H9 (cell line): ENCODE data around the gene XKRX. TPM values are rescaled to one million over a fixed set of nuclear protein-coding genes. Genes with fewer than 3 reads are reported as not detected.

Experiments
- DNase-seq: peaks from one replicate; pipeline ENCODE4 v3.0.0-alpha.2; 2017
- H2AFZ ChIP-seq: one replicate; pipeline ENCODE4 v1.6.1; 2013; ENCODE audit warnings: mild to moderate bottlenecking, low read length, control low read depth, moderate library complexity
- H2AK5ac ChIP-seq: 2 replicates; pipeline ENCODE4 v1.6.1; 2013; ENCODE audit warnings: low read length, control low read depth, mixed read lengths; ENCODE audit not compliant: insufficient read length
- H2BK120ac ChIP-seq: one replicate; pipeline ENCODE4 v1.6.1; 2013; ENCODE audit warnings: low read depth, mild to moderate bottlenecking, low read length, control low read depth, inconsistent platforms; ENCODE audit not compliant: poor library complexity, severe bottlenecking
- H2BK12ac ChIP-seq: 2 replicates; pipeline ENCODE4 v1.6.1; 2013; ENCODE audit warnings: low read length, control low read depth, mixed read lengths, low read depth; ENCODE audit not compliant: insufficient read length
- H2BK15ac ChIP-seq: 2 replicates; pipeline ENCODE4 v1.6.1; 2013; ENCODE audit warnings: low read depth, low read length, control low read depth
- H2BK20ac ChIP-seq: one replicate; pipeline ENCODE4 v1.6.1; 2013; ENCODE audit warnings: low read depth, mild to moderate bottlenecking, low read length, control low read depth, inconsistent platforms; ENCODE audit not compliant: poor library complexity, severe bottlenecking
- H2BK5ac ChIP-seq: 2 replicates; pipeline ENCODE4 v1.6.1; 2013; ENCODE audit warnings: low read length, control low read depth, mixed read lengths; ENCODE audit not compliant: insufficient read length
- H3K14ac ChIP-seq: 2 replicates; pipeline ENCODE4 v1.6.1; 2013; ENCODE audit warnings: low read length, control low read depth; ENCODE audit not compliant: insufficient read depth
- H3K18ac ChIP-seq: 2 replicates; pipeline ENCODE4 v1.6.1; 2013; ENCODE audit warnings: low read depth, mild to moderate bottlenecking, mixed read lengths, low read length, control low read depth; ENCODE audit not compliant: insufficient read length
- H3K23ac ChIP-seq: 2 replicates; pipeline ENCODE4 v1.6.1; 2013; ENCODE audit warnings: low read length, control low read depth, mixed read lengths, low read depth; ENCODE audit not compliant: insufficient read length
- H3K23me2 ChIP-seq: 2 replicates; pipeline ENCODE4 v1.6.1; 2013; ENCODE audit warnings: low read depth, mild to moderate bottlenecking, mixed read lengths, low read length, control low read depth; ENCODE audit not compliant: insufficient read length, poor library complexity, severe bottlenecking
- H3K27ac ChIP-seq: 2 replicates; pipeline ENCODE4 v1.5.1; 2013; ENCODE audit warnings: low read length, control low read depth, mixed read lengths, low read depth; ENCODE audit not compliant: insufficient read length
- H3K27me3 ChIP-seq: 2 replicates; pipeline ENCODE4 v1.6.1; 2013; ENCODE audit warnings: low read length, control low read depth, inconsistent platforms; ENCODE audit not compliant: insufficient read depth
- H3K4ac ChIP-seq: 2 replicates; pipeline ENCODE4 v1.6.1; 2013; ENCODE audit warnings: low read depth, mild to moderate bottlenecking, control low read depth, inconsistent platforms, low read length, moderate library complexity
- H3K4me1 ChIP-seq: 2 replicates; pipeline ENCODE4 v1.6.1; 2013; ENCODE audit warnings: low read length, control low read depth, inconsistent platforms; ENCODE audit not compliant: insufficient read depth
- H3K4me2 ChIP-seq: 2 replicates; pipeline ENCODE4 v1.6.1; 2013; ENCODE audit warnings: low read length, control low read depth, mixed read lengths; ENCODE audit not compliant: insufficient read length, insufficient read depth
- H3K56ac ChIP-seq: 2 replicates; pipeline ENCODE4 v1.6.1; 2013; ENCODE audit warnings: low read depth, mild to moderate bottlenecking, mixed read lengths, low read length, control low read depth; ENCODE audit not compliant: insufficient read length
- H3K79me1 ChIP-seq: 2 replicates; pipeline ENCODE4 v1.6.1; 2013; ENCODE audit warnings: low read depth, mild to moderate bottlenecking, moderate library complexity, low read length, control low read depth, inconsistent platforms; ENCODE audit not compliant: insufficient read depth, poor library complexity, severe bottlenecking
- H3K79me2 ChIP-seq: 2 replicates; pipeline ENCODE4 v1.6.1; 2013; ENCODE audit warnings: low read length, control low read depth, inconsistent platforms; ENCODE audit not compliant: insufficient read depth
- H3K9ac ChIP-seq: 2 replicates; pipeline ENCODE4 v1.6.1; 2013; ENCODE audit warnings: low read length, control low read depth, mixed read lengths; ENCODE audit not compliant: insufficient read length; ENCODE audit errors: extremely low read depth
- H3K9me3 ChIP-seq: one replicate; pipeline ENCODE4 v1.6.1; 2013; ENCODE audit warnings: low read depth, low read length, inconsistent platforms; ENCODE audit not compliant: control insufficient read depth
- H3T11ph ChIP-seq: one replicate; pipeline ENCODE4 v1.6.1; 2013; ENCODE audit warnings: mild to moderate bottlenecking, low read length, control low read depth, inconsistent platforms
- H4K20me1 ChIP-seq: one replicate; pipeline ENCODE4 v1.6.1; 2013; ENCODE audit not compliant: control insufficient read depth, insufficient read length, insufficient read depth
- H4K5ac ChIP-seq: 2 replicates; pipeline ENCODE4 v1.6.1; 2013; ENCODE audit warnings: low read depth, mild to moderate bottlenecking, mixed read lengths, low read length, control low read depth; ENCODE audit not compliant: insufficient read length
- H4K8ac ChIP-seq: replicated peaks from 2 replicates; pipeline ENCODE4 v1.6.1; 2013; ENCODE audit warnings: low read length, control low read depth, mixed read lengths, low read depth; ENCODE audit not compliant: insufficient read length
- H4K91ac ChIP-seq: 2 replicates; pipeline ENCODE4 v1.6.1; 2013; ENCODE audit warnings: low read depth, mild to moderate bottlenecking, moderate library complexity, mixed read lengths, low read length, control low read depth; ENCODE audit not compliant: insufficient read length
- H3K27ac Mint-ChIP-seq, 3 experiments: 2 replicates in 2 of 3; 3 replicates in 1 of 3; pipeline ENCODE4 v1.8.0; 2020 to 2021; ENCODE audit warnings: mixed read lengths in 3 of 3, mild to moderate bottlenecking in 1 of 3, moderate library complexity in 1 of 3
- H3K27me3 Mint-ChIP-seq: 2 replicates; pipeline ENCODE4 v1.8.0; 2021; ENCODE audit warnings: low read depth, mild to moderate bottlenecking, moderate library complexity, mixed read lengths
- H3K36me3 Mint-ChIP-seq, 3 experiments: 2 replicates in 2 of 3; 3 replicates in 1 of 3; pipeline ENCODE4 v1.8.0; 2020 to 2021; ENCODE audit warnings: low read depth in 3 of 3, mixed read lengths in 3 of 3; ENCODE audit not compliant: insufficient read depth in 1 of 3
- H3K4me1 Mint-ChIP-seq, 2 experiments: 2 replicates each; pipeline ENCODE4 v1.8.0; 2020; ENCODE audit warnings: mixed read lengths in 2 of 2
- H3K4me3 Mint-ChIP-seq, 2 experiments: 2 replicates in 1 of 2; 3 replicates in 1 of 2; pipeline ENCODE4 v1.8.0; 2020 to 2021; ENCODE audit warnings: mild to moderate bottlenecking in 2 of 2, mixed read lengths in 2 of 2, moderate library complexity in 1 of 2
- H3K9me3 Mint-ChIP-seq, 2 experiments: 2 replicates in 1 of 2; 3 replicates in 1 of 2; pipeline ENCODE4 v1.8.0; 2020; ENCODE audit warnings: mild to moderate bottlenecking in 2 of 2, mixed read lengths in 2 of 2, moderate library complexity in 1 of 2
- total RNA-seq: library from RNA; stranded (reverse); gene quantifications from 2 replicates; pipeline ENCODE4 v1.2.1, GENCODE V29; 2021
- TF ChIP-seq, protein P1 (sequence below): fragments of 200-600 bp; sonication (generic); conservative IDR thresholded peaks from 3 replicates; pipeline ENCODE4 v1.8.0; 2021; ENCODE audit warnings: antibody characterized with exemption, mild to moderate bottlenecking

Gene XKRX
- total RNA-seq, 1 experiment from 2014 or later = 0.44 TPM

- Mint-ChIP-seq H3K4me1 (no peaks in the 10 kb centered on the region), H3K27me3 (no peaks in the 10 kb centered on the region; the same call in 1 of the 2 replicates), H3K36me3 (peaks cover 0 to 1% (median 0%) of the 10 kb centered on the region in 3 experiments; a peak in 1 of 7 replicates), H3K4me3 (no peak overlapping the region), H3K9me3 (peaks cover 65 to 72% of the 10 kb centered on the region in 2 experiments), H3K27ac (no peak overlapping the region)
- H3K23ac ChIP-seq = no peak overlapping the region
- H3K4me1 ChIP-seq = no peaks in the 10 kb centered on the region
- H2BK15ac ChIP-seq = no peak overlapping the region
- H3K18ac ChIP-seq = no peak overlapping the region
- H2AK5ac ChIP-seq = no peak overlapping the region
- TF ChIP-seq, protein P1, sequence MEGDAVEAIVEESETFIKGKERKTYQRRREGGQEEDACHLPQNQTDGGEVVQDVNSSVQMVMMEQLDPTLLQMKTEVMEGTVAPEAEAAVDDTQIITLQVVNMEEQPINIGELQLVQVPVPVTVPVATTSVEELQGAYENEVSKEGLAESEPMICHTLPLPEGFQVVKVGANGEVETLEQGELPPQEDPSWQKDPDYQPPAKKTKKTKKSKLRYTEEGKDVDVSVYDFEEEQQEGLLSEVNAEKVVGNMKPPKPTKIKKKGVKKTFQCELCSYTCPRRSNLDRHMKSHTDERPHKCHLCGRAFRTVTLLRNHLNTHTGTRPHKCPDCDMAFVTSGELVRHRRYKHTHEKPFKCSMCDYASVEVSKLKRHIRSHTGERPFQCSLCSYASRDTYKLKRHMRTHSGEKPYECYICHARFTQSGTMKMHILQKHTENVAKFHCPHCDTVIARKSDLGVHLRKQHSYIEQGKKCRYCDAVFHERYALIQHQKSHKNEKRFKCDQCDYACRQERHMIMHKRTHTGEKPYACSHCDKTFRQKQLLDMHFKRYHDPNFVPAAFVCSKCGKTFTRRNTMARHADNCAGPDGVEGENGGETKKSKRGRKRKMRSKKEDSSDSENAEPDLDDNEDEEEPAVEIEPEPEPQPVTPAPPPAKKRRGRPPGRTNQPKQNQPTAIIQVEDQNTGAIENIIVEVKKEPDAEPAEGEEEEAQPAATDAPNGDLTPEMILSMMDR = no peak
- no peak overlapping the region for H2BK120ac ChIP-seq
- H3K27me3 ChIP-seq = no peaks in the 10 kb centered on the region
- no peak overlapping the region for H3K14ac ChIP-seq
- no peak overlapping the region for H2AFZ ChIP-seq
- no peak overlapping the region for H4K91ac ChIP-seq
- H3K4me2 ChIP-seq = no peak overlapping the region
- H3K23me2 ChIP-seq = no peaks in the 10 kb centered on the region
- H2BK5ac ChIP-seq = no peak overlapping the region
- no peak overlapping the region for H2BK12ac ChIP-seq
- H3K4ac ChIP-seq = no peak overlapping the region
- no peak for DNase-seq
- H3K79me1 ChIP-seq = no peaks in the 10 kb centered on the region
- H3K9me3 ChIP-seq = peaks cover 12% of the 10 kb centered on the region
- H3K9ac ChIP-seq = no peak overlapping the region
- H3K27ac ChIP-seq = no peak overlapping the region
- H3K79me2 ChIP-seq = no peaks in the 10 kb centered on the region
- H4K5ac ChIP-seq = no peak overlapping the region
- H3T11ph ChIP-seq = no peak overlapping the region
- no peak overlapping the region for H4K8ac ChIP-seq
- H3K56ac ChIP-seq = no peak overlapping the region
- no peak overlapping the region for H2BK20ac ChIP-seq
- H4K20me1 ChIP-seq = no peaks in the 10 kb centered on the region
These were observed 35.6 kb upstream of the XKRX start for GRCh38 chrX:100964362-100964761.
